WTC11 (cell line): ENCODE results near the gene BMP7. TPM values are rescaled to one million over a fixed set of nuclear protein-coding genes. Genes with fewer than 3 reads are reported as not detected.

Experiments used
- ATAC-seq: fragments of 200-7000 bp; cut with Tn5 transposase; 2 replicates; pipeline ENCODE4 v1.10.0; 2021; ENCODE audit warnings: mild to moderate bottlenecking, moderate library complexity
- CTCF ChIA-PET: fragments of 300-600 bp; sonication (Branson Sonifier 250); formaldehyde crosslinking; loops from one replicate; lab custom pipeline; 2021; ENCODE audit warnings: antibody characterized with exemption; lab: Charles Lee
- POLR2A ChIA-PET: fragments of 350-600 bp; sonication (Branson Sonifier 250); formaldehyde crosslinking; loops from one replicate; lab custom pipeline; 2021; ENCODE audit warnings: antibody characterized with exemption; lab: Charles Lee
- DNase-seq: peaks from one replicate; pipeline ENCODE4 v3.0.0; 2021; ENCODE audit warnings: low spot score
- H3K27ac Mint-ChIP-seq: 2 replicates; pipeline ENCODE4 v1.8.0; 2021; ENCODE audit warnings: mixed read lengths
- H3K27me3 Mint-ChIP-seq: 2 replicates; pipeline ENCODE4 v1.8.0; 2021; ENCODE audit warnings: low read depth, mild to moderate bottlenecking, moderate library complexity, mixed read lengths
- H3K36me3 Mint-ChIP-seq: 2 replicates; pipeline ENCODE4 v1.8.0; 2021; ENCODE audit warnings: mixed read lengths
- H3K4me1 Mint-ChIP-seq: 2 replicates; pipeline ENCODE4 v1.8.0; 2022; ENCODE audit warnings: mixed read lengths
- H3K4me3 Mint-ChIP-seq: 2 replicates; pipeline ENCODE4 v1.8.0; 2021; ENCODE audit warnings: mild to moderate bottlenecking, moderate library complexity, mixed read lengths
- H3K9me3 Mint-ChIP-seq: 2 replicates; pipeline ENCODE4 v1.8.0; 2021; ENCODE audit warnings: mixed read lengths
- EMX1 ChIP-seq: fragments of 250-450 bp; sonication (Bioruptor Pico); IDR thresholded peaks from 2 replicates; pipeline ENCODE4 v1.8.0; 2021; ENCODE audit warnings: mild to moderate bottlenecking
- FOXJ3 ChIP-seq: sonication (generic); formaldehyde crosslinking; IDR thresholded peaks from 2 replicates; pipeline ENCODE4 v1.9.0; 2021; ENCODE audit warnings: missing genetic modification reagents, mild to moderate bottlenecking, borderline replicate concordance
- GTF2I ChIP-seq: fragments of 250-450 bp; sonication (Bioruptor Pico); conservative IDR thresholded peaks from 2 replicates; pipeline ENCODE4 v1.4.0; 2021; ENCODE audit warnings: mild to moderate bottlenecking
- HMGA2 ChIP-seq: fragments of 250-450 bp; sonication (Bioruptor Pico); IDR thresholded peaks from 2 replicates; pipeline ENCODE4 v1.4.0; 2021; ENCODE audit warnings: mild to moderate bottlenecking, moderate library complexity
- JAZF1 ChIP-seq: fragments of 250-450 bp; sonication (Bioruptor Pico); IDR thresholded peaks from 2 replicates; pipeline ENCODE4 v1.9.0; 2021; ENCODE audit warnings: moderate library complexity, mild to moderate bottlenecking, inconsistent platforms
- KAT7 ChIP-seq: sonication (generic); formaldehyde crosslinking; IDR thresholded peaks from 2 replicates; pipeline ENCODE4 v1.8.1; 2023; ENCODE audit warnings: missing genetic modification reagents, mild to moderate bottlenecking, borderline replicate concordance
- MYBL2 ChIP-seq: sonication (generic); formaldehyde crosslinking; IDR thresholded peaks from 2 replicates; pipeline ENCODE4 v1.8.1; 2023; ENCODE audit warnings: mild to moderate bottlenecking, moderate library complexity, missing genetic modification reagents
- OVOL2 ChIP-seq: fragments of 250-450 bp; sonication (Bioruptor Pico); IDR thresholded peaks from 2 replicates; pipeline ENCODE4 v1.9.0; 2021; ENCODE audit warnings: mild to moderate bottlenecking, borderline replicate concordance
- PRRX2 ChIP-seq: fragments of 250-450 bp; sonication (Bioruptor Pico); IDR thresholded peaks from 2 replicates; pipeline ENCODE4 v1.8.0; 2021; ENCODE audit warnings: mild to moderate bottlenecking
- RELA ChIP-seq: sonication (generic); formaldehyde crosslinking; IDR thresholded peaks from 2 replicates; pipeline ENCODE4 v1.8.1; 2022; ENCODE audit warnings: missing genetic modification reagents, mild to moderate bottlenecking, borderline replicate concordance
- SMAD3 ChIP-seq: sonication (generic); formaldehyde crosslinking; IDR thresholded peaks from 2 replicates; pipeline ENCODE4 v1.8.0; 2022; ENCODE audit warnings: missing genetic modification reagents, mild to moderate bottlenecking, borderline replicate concordance
- ZBTB21 ChIP-seq: sonication (generic); formaldehyde crosslinking; IDR thresholded peaks from 2 replicates; pipeline ENCODE4 v1.8.1; 2023; ENCODE audit warnings: mild to moderate bottlenecking, missing genetic modification reagents, borderline replicate concordance
- ZNF263 ChIP-seq: sonication (generic); formaldehyde crosslinking; IDR thresholded peaks from 2 replicates; pipeline ENCODE4 v1.8.1; 2022; ENCODE audit warnings: low read depth, mild to moderate bottlenecking, moderate library complexity, missing genetic modification reagents
- total RNA-seq: library from RNA; stranded (reverse); gene quantifications from 3 replicates; pipeline ENCODE4 v1.2.3, GENCODE V29; 2021
- TF ChIP-seq, protein P1 (sequence below): sonication (generic); formaldehyde crosslinking; IDR thresholded peaks from 2 replicates; pipeline ENCODE4 v1.8.1; 2022; ENCODE audit warnings: low read depth, missing genetic modification reagents, borderline replicate concordance
- TF ChIP-seq, protein P2 (sequence below): fragments of 250-450 bp; sonication (Bioruptor Pico); IDR thresholded peaks from 2 replicates; pipeline ENCODE4 v1.9.0; 2021; ENCODE audit warnings: moderate library complexity, mild to moderate bottlenecking, inconsistent platforms, borderline replicate concordance
- TF ChIP-seq, protein P3 (sequence below): fragments of 250-450 bp; sonication (Bioruptor Pico); IDR thresholded peaks from 2 replicates; pipeline ENCODE4 v1.9.0; 2021; ENCODE audit warnings: mild to moderate bottlenecking
- TF ChIP-seq, protein P4 (sequence below): sonication (generic); formaldehyde crosslinking; IDR thresholded peaks from 2 replicates; pipeline ENCODE4 v1.8.1; 2022; ENCODE audit warnings: low read depth, mild to moderate bottlenecking, moderate library complexity, missing genetic modification reagents, borderline replicate concordance
- TF ChIP-seq, protein P5 (sequence below): sonication (generic); formaldehyde crosslinking; IDR thresholded peaks from 2 replicates; pipeline ENCODE4 v1.8.1; 2022; ENCODE audit warnings: mild to moderate bottlenecking, moderate library complexity, missing genetic modification reagents
- TF ChIP-seq, protein P6 (sequence below): sonication (generic); formaldehyde crosslinking; conservative IDR thresholded peaks from 2 replicates; pipeline ENCODE4 v1.8.1; 2022; ENCODE audit warnings: mild to moderate bottlenecking, missing genetic modification reagents
- TF ChIP-seq, protein P7 (sequence below): sonication (generic); formaldehyde crosslinking; IDR thresholded peaks from 2 replicates; pipeline ENCODE4 v1.8.1; 2023; ENCODE audit warnings: mild to moderate bottlenecking, missing genetic modification reagents

The BMP7 gene
- total RNA-seq, 1 experiment from 2014 or later, result 40.7 TPM

DNA sequence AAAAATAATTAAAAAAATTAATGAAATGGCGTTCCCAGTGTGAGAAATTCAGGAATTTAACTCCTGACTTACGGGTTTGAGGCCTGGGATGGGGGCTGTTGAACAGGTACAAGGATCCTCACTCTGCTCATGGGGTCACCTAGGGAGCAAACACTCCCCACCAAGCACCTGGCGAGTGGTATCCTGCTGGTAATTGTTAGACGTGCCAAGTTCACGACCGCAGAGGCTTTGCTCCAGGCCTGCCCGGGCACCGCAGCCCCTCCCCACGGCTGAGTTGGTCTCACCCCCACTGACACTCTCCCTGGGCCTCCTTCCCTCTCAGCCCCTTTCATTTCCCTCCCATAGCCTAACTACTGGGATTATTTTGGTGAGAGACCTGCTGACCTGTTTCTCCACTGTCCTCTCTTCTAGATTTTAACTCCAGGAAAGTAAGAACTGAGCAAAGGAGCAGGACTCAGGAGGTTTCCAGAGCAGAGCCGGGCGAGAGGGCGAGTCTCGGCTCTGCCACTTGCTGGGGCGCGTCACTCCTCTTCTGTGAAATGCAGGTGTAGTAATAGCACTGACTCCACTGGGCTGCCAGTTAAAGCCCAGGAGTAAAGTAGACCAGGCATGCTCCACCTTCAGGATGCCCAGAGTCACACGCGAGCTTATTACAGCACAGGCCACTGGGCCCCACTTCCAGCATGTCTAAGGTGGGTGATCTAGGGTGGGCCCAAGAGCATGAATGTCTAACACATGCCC lies 22.8 kb downstream of the BMP7 start (continued):
- no peak for TF ChIP-seq EMX1 (CRISPR knock-in tag)
- TF ChIP-seq, protein P1, sequence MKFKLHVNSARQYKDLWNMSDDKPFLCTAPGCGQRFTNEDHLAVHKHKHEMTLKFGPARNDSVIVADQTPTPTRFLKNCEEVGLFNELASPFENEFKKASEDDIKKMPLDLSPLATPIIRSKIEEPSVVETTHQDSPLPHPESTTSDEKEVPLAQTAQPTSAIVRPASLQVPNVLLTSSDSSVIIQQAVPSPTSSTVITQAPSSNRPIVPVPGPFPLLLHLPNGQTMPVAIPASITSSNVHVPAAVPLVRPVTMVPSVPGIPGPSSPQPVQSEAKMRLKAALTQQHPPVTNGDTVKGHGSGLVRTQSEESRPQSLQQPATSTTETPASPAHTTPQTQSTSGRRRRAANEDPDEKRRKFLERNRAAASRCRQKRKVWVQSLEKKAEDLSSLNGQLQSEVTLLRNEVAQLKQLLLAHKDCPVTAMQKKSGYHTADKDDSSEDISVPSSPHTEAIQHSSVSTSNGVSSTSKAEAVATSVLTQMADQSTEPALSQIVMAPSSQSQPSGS (CRISPR knock-in tag), result no peak
- TF ChIP-seq JAZF1, result no peak

DNA sequence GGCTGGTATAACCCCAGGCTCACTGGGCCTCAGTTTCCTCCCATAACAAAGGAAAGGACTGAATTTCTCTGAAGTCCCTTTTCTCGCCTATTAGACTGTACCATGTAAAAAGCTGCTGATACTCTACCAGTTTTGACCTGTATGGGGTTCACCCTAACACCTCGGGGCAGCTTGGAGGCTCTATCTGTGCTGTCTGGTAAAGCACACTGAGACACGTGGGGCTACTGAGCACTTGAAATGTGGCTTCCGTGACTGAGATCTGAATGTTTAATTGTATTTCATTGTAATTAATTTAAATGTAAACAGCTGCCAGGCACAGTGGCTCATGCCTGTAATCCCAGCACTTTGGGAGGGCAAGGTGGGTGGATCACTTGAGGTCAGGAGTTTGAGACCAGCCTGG lies 24.0 kb downstream of the BMP7 start:
- TF ChIP-seq, protein P2, sequence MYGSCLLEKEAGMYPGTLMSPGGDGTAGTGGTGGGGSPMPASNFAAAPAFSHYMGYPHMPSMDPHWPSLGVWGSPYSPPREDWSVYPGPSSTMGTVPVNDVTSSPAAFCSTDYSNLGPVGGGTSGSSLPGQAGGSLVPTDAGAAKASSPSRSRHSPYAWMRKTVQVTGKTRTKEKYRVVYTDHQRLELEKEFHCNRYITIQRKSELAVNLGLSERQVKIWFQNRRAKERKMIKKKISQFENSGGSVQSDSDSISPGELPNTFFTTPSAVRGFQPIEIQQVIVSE (CRISPR knock-in tag), result no peak
- TF ChIP-seq, protein P3, sequence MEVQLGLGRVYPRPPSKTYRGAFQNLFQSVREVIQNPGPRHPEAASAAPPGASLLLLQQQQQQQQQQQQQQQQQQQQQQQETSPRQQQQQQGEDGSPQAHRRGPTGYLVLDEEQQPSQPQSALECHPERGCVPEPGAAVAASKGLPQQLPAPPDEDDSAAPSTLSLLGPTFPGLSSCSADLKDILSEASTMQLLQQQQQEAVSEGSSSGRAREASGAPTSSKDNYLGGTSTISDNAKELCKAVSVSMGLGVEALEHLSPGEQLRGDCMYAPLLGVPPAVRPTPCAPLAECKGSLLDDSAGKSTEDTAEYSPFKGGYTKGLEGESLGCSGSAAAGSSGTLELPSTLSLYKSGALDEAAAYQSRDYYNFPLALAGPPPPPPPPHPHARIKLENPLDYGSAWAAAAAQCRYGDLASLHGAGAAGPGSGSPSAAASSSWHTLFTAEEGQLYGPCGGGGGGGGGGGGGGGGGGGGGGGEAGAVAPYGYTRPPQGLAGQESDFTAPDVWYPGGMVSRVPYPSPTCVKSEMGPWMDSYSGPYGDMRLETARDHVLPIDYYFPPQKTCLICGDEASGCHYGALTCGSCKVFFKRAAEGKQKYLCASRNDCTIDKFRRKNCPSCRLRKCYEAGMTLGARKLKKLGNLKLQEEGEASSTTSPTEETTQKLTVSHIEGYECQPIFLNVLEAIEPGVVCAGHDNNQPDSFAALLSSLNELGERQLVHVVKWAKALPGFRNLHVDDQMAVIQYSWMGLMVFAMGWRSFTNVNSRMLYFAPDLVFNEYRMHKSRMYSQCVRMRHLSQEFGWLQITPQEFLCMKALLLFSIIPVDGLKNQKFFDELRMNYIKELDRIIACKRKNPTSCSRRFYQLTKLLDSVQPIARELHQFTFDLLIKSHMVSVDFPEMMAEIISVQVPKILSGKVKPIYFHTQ (CRISPR knock-in tag), result no peak
- TF ChIP-seq, protein P4, sequence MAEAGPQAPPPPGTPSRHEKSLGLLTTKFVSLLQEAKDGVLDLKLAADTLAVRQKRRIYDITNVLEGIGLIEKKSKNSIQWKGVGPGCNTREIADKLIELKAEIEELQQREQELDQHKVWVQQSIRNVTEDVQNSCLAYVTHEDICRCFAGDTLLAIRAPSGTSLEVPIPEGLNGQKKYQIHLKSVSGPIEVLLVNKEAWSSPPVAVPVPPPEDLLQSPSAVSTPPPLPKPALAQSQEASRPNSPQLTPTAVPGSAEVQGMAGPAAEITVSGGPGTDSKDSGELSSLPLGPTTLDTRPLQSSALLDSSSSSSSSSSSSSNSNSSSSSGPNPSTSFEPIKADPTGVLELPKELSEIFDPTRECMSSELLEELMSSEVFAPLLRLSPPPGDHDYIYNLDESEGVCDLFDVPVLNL (CRISPR knock-in tag), result no peak
- TF ChIP-seq OVOL2 (CRISPR knock-in tag) (no peak), KAT7 (CRISPR knock-in tag) (no peak), ZBTB21 (CRISPR knock-in tag) (no peak), PRRX2 (CRISPR knock-in tag) (no peak), ZNF263 (CRISPR knock-in tag) (no peak), MYBL2 (CRISPR knock-in tag) (no peak), RELA (CRISPR knock-in tag) (no peak), FOXJ3 (no peak), GTF2I (CRISPR knock-in tag) (no peak), HMGA2 (CRISPR knock-in tag) (no peak), SMAD3 (no peak)
- TF ChIP-seq, protein P5, sequence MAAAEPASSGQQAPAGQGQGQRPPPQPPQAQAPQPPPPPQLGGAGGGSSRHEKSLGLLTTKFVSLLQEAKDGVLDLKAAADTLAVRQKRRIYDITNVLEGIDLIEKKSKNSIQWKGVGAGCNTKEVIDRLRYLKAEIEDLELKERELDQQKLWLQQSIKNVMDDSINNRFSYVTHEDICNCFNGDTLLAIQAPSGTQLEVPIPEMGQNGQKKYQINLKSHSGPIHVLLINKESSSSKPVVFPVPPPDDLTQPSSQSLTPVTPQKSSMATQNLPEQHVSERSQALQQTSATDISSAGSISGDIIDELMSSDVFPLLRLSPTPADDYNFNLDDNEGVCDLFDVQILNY (CRISPR knock-in tag), result no peak
- TF ChIP-seq, protein P6, sequence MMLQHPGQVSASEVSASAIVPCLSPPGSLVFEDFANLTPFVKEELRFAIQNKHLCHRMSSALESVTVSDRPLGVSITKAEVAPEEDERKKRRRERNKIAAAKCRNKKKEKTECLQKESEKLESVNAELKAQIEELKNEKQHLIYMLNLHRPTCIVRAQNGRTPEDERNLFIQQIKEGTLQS, result no peak
- TF ChIP-seq, protein P7, sequence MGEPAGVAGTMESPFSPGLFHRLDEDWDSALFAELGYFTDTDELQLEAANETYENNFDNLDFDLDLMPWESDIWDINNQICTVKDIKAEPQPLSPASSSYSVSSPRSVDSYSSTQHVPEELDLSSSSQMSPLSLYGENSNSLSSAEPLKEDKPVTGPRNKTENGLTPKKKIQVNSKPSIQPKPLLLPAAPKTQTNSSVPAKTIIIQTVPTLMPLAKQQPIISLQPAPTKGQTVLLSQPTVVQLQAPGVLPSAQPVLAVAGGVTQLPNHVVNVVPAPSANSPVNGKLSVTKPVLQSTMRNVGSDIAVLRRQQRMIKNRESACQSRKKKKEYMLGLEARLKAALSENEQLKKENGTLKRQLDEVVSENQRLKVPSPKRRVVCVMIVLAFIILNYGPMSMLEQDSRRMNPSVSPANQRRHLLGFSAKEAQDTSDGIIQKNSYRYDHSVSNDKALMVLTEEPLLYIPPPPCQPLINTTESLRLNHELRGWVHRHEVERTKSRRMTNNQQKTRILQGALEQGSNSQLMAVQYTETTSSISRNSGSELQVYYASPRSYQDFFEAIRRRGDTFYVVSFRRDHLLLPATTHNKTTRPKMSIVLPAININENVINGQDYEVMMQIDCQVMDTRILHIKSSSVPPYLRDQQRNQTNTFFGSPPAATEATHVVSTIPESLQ (CRISPR knock-in tag), result no peak
- DNase-seq (no peak), ATAC-seq (no peak)
- Mint-ChIP-seq H3K27ac (no peak overlapping the region), H3K27me3 (peaks cover 6% of the 10 kb centered on the region), H3K4me3 (no peak overlapping the region), H3K4me1 (peaks cover 17% of the 10 kb centered on the region), H3K36me3 (peaks cover 36% of the 10 kb centered on the region), H3K9me3 (peaks cover 36% of the 10 kb centered on the region)
- ChIA-PET CTCF (interaction anchor here (0.9 to 1.4 kb wide), 4 partner anchors 87 to 152 kb away, joined by 3 to 6 read pairs (median 4); partner anchors contain the start of gene SPO11), POLR2A (interaction anchor here (0.5 kb wide), 1 partner anchor 13 kb away, joined by 3 read pairs; no protein-coding TSS in a partner anchor)
